HFFc6 (cell line): ENCODE measurements around the gene PNPLA7. TPM values are rescaled to one million over a fixed set of nuclear protein-coding genes. Genes with fewer than 3 reads are reported as not detected.

ENCODE experiments used
- DNase-seq: peaks from one replicate; pipeline ENCODE4 v3.0.0-alpha.2; 2018
- H3K27ac Mint-ChIP-seq: 2 replicates; pipeline ENCODE4 v1.8.0; 2020; ENCODE audit warnings: mild to moderate bottlenecking, mixed read lengths
- H3K27me3 Mint-ChIP-seq: 2 replicates; pipeline ENCODE4 v1.8.0; 2021; ENCODE audit warnings: mild to moderate bottlenecking, moderate library complexity, mixed read lengths; ENCODE audit not compliant: insufficient read depth
- H3K36me3 Mint-ChIP-seq: 2 replicates; pipeline ENCODE4 v1.8.0; 2021; ENCODE audit warnings: low read depth, mixed read lengths
- H3K4me1 Mint-ChIP-seq: 2 replicates; pipeline ENCODE4 v1.8.0; 2020; ENCODE audit warnings: low read depth, mixed read lengths
- H3K4me3 Mint-ChIP-seq: 2 replicates; pipeline ENCODE4 v1.8.0; 2020; ENCODE audit warnings: mild to moderate bottlenecking, moderate library complexity, mixed read lengths
- H3K9me3 Mint-ChIP-seq: 2 replicates; pipeline ENCODE4 v1.8.0; 2020; ENCODE audit warnings: mild to moderate bottlenecking, mixed read lengths
- total RNA-seq, 6 experiments: library from RNA; stranded (reverse); fragmentation: NEBNext Ultra II Directional; extraction: Animal tissue kit (Norgen Biotek cat#: 25700); gene quantifications; 2 replicates in 1 of 6; 3 replicates in 5 of 6; pipeline ENCODE4 v1.2.3, GENCODE V29; 2021
- TF ChIP-seq, protein P1 (sequence below): fragments of 200-600 bp; sonication (generic); IDR thresholded peaks from 2 replicates; pipeline ENCODE4 v1.5.0; 2021; ENCODE audit warnings: antibody characterized with exemption, mild to moderate bottlenecking

The PNPLA7 gene
- total RNA-seq, 6 experiments from 2014 or later, result 0.20 to 0.90 (median 0.52) TPM

DNA sequence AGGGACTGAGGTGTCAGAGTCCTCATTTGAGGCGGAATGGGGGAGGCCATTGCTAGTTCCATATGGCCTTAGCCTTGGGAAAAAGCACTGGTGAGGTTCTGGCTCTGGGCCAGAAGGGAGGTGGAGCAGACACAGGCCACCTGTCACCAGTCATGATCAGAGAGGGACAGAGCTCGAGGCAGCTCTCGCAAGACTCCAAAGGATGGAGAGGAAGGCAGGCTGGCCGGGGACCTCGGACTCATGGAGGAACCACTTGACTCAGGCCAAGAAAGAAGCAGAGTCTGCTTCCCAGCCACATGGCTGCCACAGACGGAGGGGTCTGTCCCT is 61.9 kb downstream of the PNPLA7 start:
- no peaks in the 10 kb centered on the region for H3K4me1 Mint-ChIP-seq
- TF ChIP-seq, protein P1, sequence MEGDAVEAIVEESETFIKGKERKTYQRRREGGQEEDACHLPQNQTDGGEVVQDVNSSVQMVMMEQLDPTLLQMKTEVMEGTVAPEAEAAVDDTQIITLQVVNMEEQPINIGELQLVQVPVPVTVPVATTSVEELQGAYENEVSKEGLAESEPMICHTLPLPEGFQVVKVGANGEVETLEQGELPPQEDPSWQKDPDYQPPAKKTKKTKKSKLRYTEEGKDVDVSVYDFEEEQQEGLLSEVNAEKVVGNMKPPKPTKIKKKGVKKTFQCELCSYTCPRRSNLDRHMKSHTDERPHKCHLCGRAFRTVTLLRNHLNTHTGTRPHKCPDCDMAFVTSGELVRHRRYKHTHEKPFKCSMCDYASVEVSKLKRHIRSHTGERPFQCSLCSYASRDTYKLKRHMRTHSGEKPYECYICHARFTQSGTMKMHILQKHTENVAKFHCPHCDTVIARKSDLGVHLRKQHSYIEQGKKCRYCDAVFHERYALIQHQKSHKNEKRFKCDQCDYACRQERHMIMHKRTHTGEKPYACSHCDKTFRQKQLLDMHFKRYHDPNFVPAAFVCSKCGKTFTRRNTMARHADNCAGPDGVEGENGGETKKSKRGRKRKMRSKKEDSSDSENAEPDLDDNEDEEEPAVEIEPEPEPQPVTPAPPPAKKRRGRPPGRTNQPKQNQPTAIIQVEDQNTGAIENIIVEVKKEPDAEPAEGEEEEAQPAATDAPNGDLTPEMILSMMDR, result no peak
- peaks cover 13% of the 10 kb centered on the region for H3K27me3 Mint-ChIP-seq
- no peak for DNase-seq
- H3K27ac Mint-ChIP-seq, result no peak overlapping the region
- H3K9me3 Mint-ChIP-seq, result no peaks in the 10 kb centered on the region
- no peaks in the 10 kb centered on the region for H3K36me3 Mint-ChIP-seq
- no peak overlapping the region for H3K4me3 Mint-ChIP-seq

DNA sequence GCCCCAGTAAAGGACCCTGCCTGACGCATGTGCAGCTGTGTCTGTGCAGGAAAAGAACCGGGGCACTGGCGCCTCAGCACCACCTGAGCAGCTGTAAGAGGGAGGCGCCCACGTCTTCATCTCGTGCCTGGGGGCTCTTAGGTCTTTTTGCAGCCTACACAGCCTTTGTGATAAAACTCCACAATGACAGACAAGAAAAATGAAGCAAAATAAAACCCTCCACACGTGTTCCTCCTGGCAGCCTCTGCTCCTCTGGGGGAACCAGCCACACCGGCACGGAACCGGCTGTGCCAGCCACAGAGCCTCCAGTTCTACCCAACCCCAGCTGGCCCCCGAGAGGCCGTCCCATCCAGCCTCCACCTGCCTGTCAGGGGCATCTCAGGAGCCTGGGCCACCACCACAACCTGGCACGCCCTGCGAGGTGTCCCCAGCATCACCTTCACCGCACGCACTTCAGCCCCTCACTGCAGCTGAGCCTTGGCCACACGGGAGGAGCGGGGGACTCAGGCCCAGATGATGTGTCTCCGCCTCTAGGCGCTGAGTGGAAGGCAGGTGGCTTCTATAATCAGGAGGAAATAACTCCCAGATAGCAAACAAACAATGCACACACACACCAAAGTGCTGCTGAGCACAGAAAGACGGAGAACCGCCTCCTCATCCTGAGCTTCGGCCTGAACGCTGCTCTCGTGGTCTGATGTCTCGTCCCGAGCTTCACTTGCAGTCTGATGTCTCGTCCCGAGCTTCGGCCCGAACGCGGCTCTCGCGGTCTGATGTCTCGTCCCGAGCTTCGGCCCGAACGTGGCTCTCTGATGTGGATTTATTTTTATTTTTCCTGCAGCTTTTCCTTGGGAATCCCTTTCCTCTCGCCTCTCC is 62.5 kb downstream of the PNPLA7 start:
- Mint-ChIP-seq H3K36me3 (no peaks in the 10 kb centered on the region), H3K4me3 (no peak overlapping the region), H3K9me3 (no peaks in the 10 kb centered on the region), H3K4me1 (no peaks in the 10 kb centered on the region; the same call in 1 of the 2 replicates), H3K27ac (no peak overlapping the region), H3K27me3 (peaks cover 13% of the 10 kb centered on the region)
- TF ChIP-seq, protein P1, result no peak
- DNase-seq, result no peak

DNA sequence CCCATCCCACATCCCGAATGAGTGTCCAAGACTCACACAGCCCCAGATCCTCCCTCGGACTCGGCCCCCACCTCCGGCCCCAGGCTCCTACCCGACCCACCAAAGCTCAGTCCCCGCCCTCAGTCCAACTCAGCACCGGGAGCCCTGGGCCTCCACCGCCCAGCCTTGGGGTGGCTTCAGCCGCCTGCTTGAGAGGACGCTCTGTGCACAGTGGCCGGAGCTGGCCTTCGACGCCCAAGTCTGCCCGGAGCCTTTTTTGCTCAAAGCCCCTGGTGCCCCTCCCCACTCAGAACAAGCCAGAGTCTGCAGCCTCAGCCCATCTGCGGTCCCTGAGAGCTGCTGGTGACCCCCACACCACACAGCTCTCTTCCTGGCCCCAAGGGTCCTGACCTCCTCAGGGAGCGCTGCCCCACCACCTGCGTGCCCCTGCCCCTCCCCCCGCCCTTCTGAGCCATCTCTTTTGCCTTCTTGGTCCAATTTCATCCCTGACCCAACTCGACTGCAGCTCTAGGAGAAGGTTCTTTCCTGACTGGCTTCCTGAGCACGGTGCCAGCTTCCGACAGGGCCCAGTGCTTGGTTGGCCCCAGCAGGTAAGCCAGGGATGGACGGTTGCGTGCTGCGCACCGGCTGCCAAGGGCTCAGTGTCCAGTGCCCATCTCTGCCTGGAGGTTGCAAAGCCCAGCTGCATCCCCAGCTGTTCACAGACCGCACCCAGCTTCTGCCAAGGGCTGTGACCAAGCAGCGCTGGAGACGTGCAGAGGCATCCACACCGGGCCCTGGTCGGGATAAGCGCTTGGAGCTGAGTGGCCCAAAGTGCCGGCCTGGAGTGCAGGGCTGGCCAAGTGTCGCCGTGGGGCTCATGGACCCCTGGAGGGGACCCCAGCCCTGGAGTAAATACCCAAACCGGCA is 63.4 kb downstream of the PNPLA7 start:
- no peak overlapping the region for H3K4me3 Mint-ChIP-seq
- no peaks in the 10 kb centered on the region for H3K36me3 Mint-ChIP-seq
- no peak overlapping the region for H3K27ac Mint-ChIP-seq
- TF ChIP-seq, protein P1, result no peak
- H3K4me1 Mint-ChIP-seq, result peaks cover 8% of the 10 kb centered on the region
- peaks cover 12% of the 10 kb centered on the region for H3K27me3 Mint-ChIP-seq
- DNase-seq, result no peak
- no peaks in the 10 kb centered on the region for H3K9me3 Mint-ChIP-seq

DNA sequence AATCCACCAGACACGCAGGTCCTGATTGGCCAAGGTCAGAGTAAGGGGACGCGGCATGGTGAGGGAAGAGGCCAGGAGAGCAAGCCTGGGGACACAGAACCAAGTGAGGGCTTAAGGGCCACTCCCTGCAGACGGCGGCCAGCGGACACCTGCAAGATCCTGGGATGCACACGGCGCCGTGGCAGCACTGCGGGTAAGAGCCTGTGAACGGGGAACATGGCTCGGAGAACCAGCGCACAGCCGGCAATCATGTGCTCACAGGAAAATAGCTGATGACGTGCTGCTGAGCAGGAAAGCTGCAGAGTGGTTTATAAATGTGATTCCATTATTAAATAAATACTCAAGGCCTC is 64.1 kb downstream of the PNPLA7 start:
- peaks cover 10% of the 10 kb centered on the region for H3K27me3 Mint-ChIP-seq
- TF ChIP-seq, protein P1, result no peak
- no peaks in the 10 kb centered on the region for H3K36me3 Mint-ChIP-seq
- no peak overlapping the region for H3K4me3 Mint-ChIP-seq
- no peaks in the 10 kb centered on the region for H3K9me3 Mint-ChIP-seq
- no peak overlapping the region for H3K27ac Mint-ChIP-seq
- no peak for DNase-seq
- H3K4me1 Mint-ChIP-seq, result peaks cover 14% of the 10 kb centered on the region

DNA sequence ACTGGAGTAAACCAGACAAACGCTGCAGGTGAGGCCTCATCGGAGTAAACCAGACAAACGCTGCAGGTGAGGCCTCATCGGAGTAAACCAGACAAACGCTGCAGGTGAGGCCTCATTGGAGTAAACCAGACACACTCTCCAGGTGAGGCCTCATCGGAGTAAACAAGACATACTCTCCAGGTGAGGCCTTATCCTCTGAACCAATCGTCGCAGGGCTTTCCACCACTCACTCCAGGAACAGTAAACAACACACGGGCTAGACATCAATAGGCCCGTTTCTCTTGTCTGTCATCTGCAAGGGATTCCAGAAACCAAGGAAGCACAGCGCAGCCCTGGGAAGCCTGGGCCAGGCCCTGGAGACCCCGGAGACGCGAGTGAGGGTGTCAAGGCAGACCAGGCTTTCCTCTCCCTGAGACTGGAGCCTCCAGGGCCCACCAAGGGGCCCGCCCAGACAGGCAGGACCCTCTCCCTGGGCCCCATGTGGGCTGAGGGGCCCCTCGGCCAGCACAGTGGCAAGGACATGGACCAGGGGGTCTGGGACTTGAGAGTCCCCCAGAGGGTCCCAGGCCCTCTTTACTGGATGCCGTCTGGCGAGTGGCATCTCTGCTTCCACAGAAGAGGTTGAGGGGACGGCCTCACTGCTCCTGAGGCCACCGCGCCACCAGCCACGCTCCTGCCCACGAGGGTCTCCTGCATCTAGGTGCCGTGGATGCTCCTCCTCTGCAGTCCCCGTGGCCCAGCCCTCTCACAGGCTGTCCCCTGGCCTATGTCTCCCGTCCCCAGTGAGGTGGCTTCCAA is 64.7 kb downstream of the PNPLA7 start:
- H3K27ac Mint-ChIP-seq, result no peak overlapping the region
- no peaks in the 10 kb centered on the region for H3K9me3 Mint-ChIP-seq
- peaks cover 10% of the 10 kb centered on the region for H3K27me3 Mint-ChIP-seq
- no peak for DNase-seq
- TF ChIP-seq, protein P1, result no peak
- H3K4me1 Mint-ChIP-seq, result peaks cover 14% of the 10 kb centered on the region
- no peaks in the 10 kb centered on the region for H3K36me3 Mint-ChIP-seq
- no peak overlapping the region for H3K4me3 Mint-ChIP-seq
